H1 (cell line): Measurements from ENCODE around the gene NT5M. TPM values are rescaled to one million over a fixed set of nuclear protein-coding genes. Genes with fewer than 3 reads are reported as not detected.
"Not testable (repeated sequence)": the region's sequence is repeated elsewhere in the genome, so short reads cannot be mapped to it uniquely, and the experiment has no call there.

ENCODE experiments used
- CTCF ChIA-PET: fragments of 300-600 bp; sonication (Branson Sonifier 250); formaldehyde crosslinking; loops from one replicate; lab custom pipeline; 2021; ENCODE audit not compliant: partially characterized antibody; lab: Charles Lee
- POLR2A ChIA-PET: fragments of 300-600 bp; sonication (Branson Sonifier 250); formaldehyde crosslinking; loops from one replicate; lab custom pipeline; 2021; ENCODE audit warnings: inconsistent platforms; ENCODE audit not compliant: partially characterized antibody; lab: Charles Lee
- DNase-seq, 2 experiments: peaks; one replicate each; pipeline versions ENCODE4 v3.0.0 to v3.0.0-alpha.2; 2010 to 2022; ENCODE audit warnings: low spot score in 2 of 2, low read depth in 1 of 2, mixed read lengths in 1 of 2
- FAIRE-seq: peaks from 2 replicates; lab custom pipeline; 2011; peaks lifted over from hg19 to GRCh38; lab: Jason Lieb, UNC
- H2AFZ ChIP-seq: 2 replicates; pipeline ENCODE4 v1.8.1; 2012; ENCODE audit warnings: low read length, inconsistent platforms
- H2AK5ac ChIP-seq: 2 replicates; pipeline ENCODE4 v1.6.1; 2013; ENCODE audit warnings: low read depth, low read length
- H2BK120ac ChIP-seq: replicated peaks from 2 replicates; pipeline ENCODE3; 2013; ENCODE audit warnings: low read depth, low read length, inconsistent platforms
- H2BK12ac ChIP-seq: 2 replicates; pipeline ENCODE4 v1.6.1; 2013; ENCODE audit warnings: low read depth, low read length
- H2BK15ac ChIP-seq: 2 replicates; pipeline ENCODE4 v1.6.1; 2013; ENCODE audit warnings: low read length
- H2BK20ac ChIP-seq: 2 replicates; pipeline ENCODE4 v1.6.1; 2013; ENCODE audit warnings: low read length
- H2BK5ac ChIP-seq: 2 replicates; pipeline ENCODE4 v1.6.1; 2013; ENCODE audit warnings: low read depth, low read length
- H3K14ac ChIP-seq: 2 replicates; pipeline ENCODE4 v1.6.1; 2013; ENCODE audit warnings: inconsistent platforms; ENCODE audit not compliant: insufficient read length
- H3K18ac ChIP-seq: 2 replicates; pipeline ENCODE4 v1.6.1; 2013; ENCODE audit warnings: low read length; ENCODE audit errors: extremely low read depth
- H3K23ac ChIP-seq: 2 replicates; pipeline ENCODE4 v1.6.1; 2013; ENCODE audit warnings: inconsistent platforms; ENCODE audit not compliant: insufficient read length
- H3K23me2 ChIP-seq: 2 replicates; pipeline ENCODE4 v1.6.1; 2013; ENCODE audit warnings: low read depth, low read length
- H3K27ac ChIP-seq: 2 replicates; pipeline ENCODE4 v1.6.1; 2011; ENCODE audit warnings: low read depth, low read length, inconsistent platforms
- H3K27me3 ChIP-seq, 4 experiments: replicated peaks in 1 of 4; 1 replicate in 1 of 4; 2 replicates in 3 of 4; pipeline versions ENCODE4 v1.6.1 to v1.8.1; 2011 to 2013; ENCODE audit warnings: low read length in 3 of 4, mild to moderate bottlenecking in 3 of 4, inconsistent platforms in 2 of 4, mixed read lengths in 2 of 4, moderate library complexity in 1 of 4; ENCODE audit not compliant: control insufficient read depth in 3 of 4, insufficient read depth in 3 of 4; ENCODE audit errors: extremely low read depth in 1 of 4
- H3K36me3 ChIP-seq, 4 experiments: 2 replicates each; pipeline versions ENCODE4 v1.6.1 to v1.8.1; 2011 to 2013; ENCODE audit warnings: mild to moderate bottlenecking in 4 of 4, low read length in 3 of 4, moderate library complexity in 2 of 4, control low read depth in 1 of 4, inconsistent platforms in 1 of 4; ENCODE audit not compliant: insufficient read depth in 4 of 4, control insufficient read depth in 2 of 4
- H3K4ac ChIP-seq: replicated peaks from 2 replicates; pipeline ENCODE3; 2013; ENCODE audit warnings: low read length, low read depth, mixed read lengths, inconsistent platforms; ENCODE audit not compliant: insufficient read length
- H3K4me1 ChIP-seq, 4 experiments: replicated peaks in 1 of 4; 1 replicate in 1 of 4; 2 replicates in 3 of 4; pipeline versions ENCODE4 v1.6.1 to v1.8.1; 2011 to 2013; ENCODE audit warnings: low read length in 3 of 4, inconsistent platforms in 2 of 4, mixed read lengths in 1 of 4; ENCODE audit not compliant: insufficient read depth in 4 of 4, control insufficient read depth in 3 of 4
- H3K4me2 ChIP-seq, 2 experiments: 2 replicates each; pipeline versions ENCODE4 v1.6.1 to v1.8.1; 2011 to 2013; ENCODE audit warnings: low read depth in 2 of 2, low read length in 2 of 2, control low read depth in 1 of 2, inconsistent platforms in 1 of 2, mild to moderate bottlenecking in 1 of 2; ENCODE audit not compliant: insufficient read depth in 1 of 2
- H3K4me3 ChIP-seq, 4 experiments: fragments of 200-600, 300-600 bp in 1 of 4; sonication (generic), shearing (Covaris generic), sonication (Bioruptor Twin) in 1 of 4; 2 replicates each; pipeline versions ENCODE4 v1.5.1 to v1.8.1; 2011 to 2016; ENCODE audit warnings: low read length in 4 of 4, low read depth in 3 of 4, control low read depth in 2 of 4, inconsistent platforms in 2 of 4, mild to moderate bottlenecking in 2 of 4, mixed read lengths in 1 of 4, moderate library complexity in 1 of 4; ENCODE audit not compliant: insufficient read depth in 2 of 4; ENCODE audit errors: extremely low read depth in 1 of 4
- H3K56ac ChIP-seq: replicated peaks from 2 replicates; pipeline ENCODE3; 2013; ENCODE audit warnings: low read depth, mild to moderate bottlenecking, mixed read lengths, low read length, inconsistent platforms; ENCODE audit not compliant: insufficient read length
- H3K79me1 ChIP-seq: 2 replicates; pipeline ENCODE4 v1.6.1; 2013; ENCODE audit warnings: low read depth, low read length, control low read depth
- H3K79me2 ChIP-seq, 2 experiments: 2 replicates each; pipeline versions ENCODE4 v1.6.1 to v1.8.1; 2012 to 2013; ENCODE audit warnings: low read length in 2 of 2, mild to moderate bottlenecking in 2 of 2, inconsistent platforms in 1 of 2; ENCODE audit not compliant: insufficient read depth in 2 of 2, control insufficient read depth in 1 of 2
- H3K9ac ChIP-seq, 4 experiments: replicated peaks in 1 of 4; 1 replicate in 1 of 4; 2 replicates in 3 of 4; pipeline versions ENCODE4 v1.6.1 to v1.8.1; 2011 to 2013; ENCODE audit warnings: low read depth in 3 of 4, low read length in 3 of 4, control low read depth in 2 of 4, mild to moderate bottlenecking in 2 of 4, moderate library complexity in 2 of 4, inconsistent platforms in 1 of 4; ENCODE audit errors: extremely low read depth in 1 of 4
- H3K9me3 ChIP-seq, 2 experiments: 2 replicates each; pipeline versions ENCODE4 v1.6.1 to v1.8.1; 2012 to 2013; ENCODE audit warnings: mild to moderate bottlenecking in 2 of 2, moderate library complexity in 2 of 2, control low read depth in 1 of 2, inconsistent platforms in 1 of 2, low read depth in 1 of 2, low read length in 1 of 2, mixed read lengths in 1 of 2; ENCODE audit not compliant: insufficient read depth in 2 of 2
- H4K20me1 ChIP-seq, 2 experiments: replicated peaks in 1 of 2; 2 replicates each; pipeline versions ENCODE3 to v1.8.1; 2011 to 2013; ENCODE audit warnings: inconsistent platforms in 2 of 2, low read length in 2 of 2, mild to moderate bottlenecking in 1 of 2; ENCODE audit not compliant: insufficient read depth in 2 of 2, control insufficient read depth in 1 of 2
- H4K5ac ChIP-seq: 2 replicates; pipeline ENCODE4 v1.6.1; 2013; ENCODE audit warnings: low read length, low read depth, mixed read lengths, inconsistent platforms; ENCODE audit not compliant: insufficient read length
- H4K8ac ChIP-seq: 2 replicates; pipeline ENCODE4 v1.8.0; 2013; ENCODE audit warnings: mild to moderate bottlenecking, moderate library complexity, low read length, inconsistent platforms; ENCODE audit not compliant: insufficient read depth; ENCODE audit errors: extremely low read depth
- H4K91ac ChIP-seq: replicated peaks from 2 replicates; pipeline ENCODE3; 2013; ENCODE audit warnings: low read length, mixed read lengths, inconsistent platforms; ENCODE audit not compliant: insufficient read length
- WGBS, 2 experiments: shearing (Covaris generic) in 1 of 2; methylation state at CpG; one replicate each; pipeline versions ENCODE4 v1.1.6 to v1.1.7; 2013 to 2015; ENCODE audit warnings: low lambda C conversion rate in 2 of 2, mixed read lengths in 2 of 2, inconsistent platforms in 1 of 2, low coverage in 1 of 2, missing lambda C conversion rate in 1 of 2; ENCODE audit not compliant: insufficient replicate concordance in 2 of 2, insufficient coverage in 1 of 2, insufficient read length in 1 of 2; ENCODE audit errors: extremely low coverage in 1 of 2, missing lambda C conversion rate in 1 of 2; 5-methylcytosine and 5-hydroxymethylcytosine counted together
- polyA plus RNA-seq, 7 experiments: library from polyadenylated mRNA; depleted of rRNA in 3 of 7; stranded (reverse) in 5 of 7; unstranded in 2 of 7; fragments of >200 nt in 5 of 7; fragments of 200-250 nt in 2 of 7; gene quantifications; 1 replicate in 5 of 7; 2 replicates in 1 of 7; 4 replicates in 1 of 7; pipeline versions ENCODE4 v1.2.1 to v1.2.3, GENCODE V29; 2011 to 2013; ENCODE audit warnings: missing spikeins in 2 of 7, mixed read lengths in 2 of 7
- total RNA-seq: library from RNA; stranded (reverse); fragmentation: NEBNext Ultra II Directional; extraction: Animal tissue kit (Norgen Biotek cat#: 25700); gene quantifications from 2 replicates; pipeline ENCODE4 v1.2.1, GENCODE V29; 2021

NT5M gene
- total and polyA plus RNA-seq, 2 of the 8 experiments (the other 6 are each of a cell fraction or from before 2014, with no cell fraction given): 7.6 to 18.2 TPM

GRCh38 chr17:17301659-17302058 lies 1.5 kb upstream of the NT5M start:
- H3K79me2 ChIP-seq, H2BK12ac ChIP-seq, H4K8ac ChIP-seq, H3K79me1 ChIP-seq, CTCF ChIA-PET, H3K14ac ChIP-seq, H3K23ac ChIP-seq, H2BK15ac ChIP-seq, H3K36me3 ChIP-seq, H3K4me1 ChIP-seq, FAIRE-seq, H2BK20ac ChIP-seq, DNase-seq, H3K9me3 ChIP-seq, H3K27ac ChIP-seq, H2AFZ ChIP-seq, H4K20me1 ChIP-seq, H3K4ac ChIP-seq: not testable (repeated sequence)
- peak overlapping the region in 1 of 4 experiments; percentile 29; a peak in 1 of 7 replicates for H3K9ac ChIP-seq
- H3K4me3 ChIP-seq: peak overlapping the region; percentile 57 to 84 (median 70); a peak in 6 of 8 replicates
- peak overlapping the region; percentile 61 for H4K91ac ChIP-seq
- WGBS, 2 experiments: 91% methylated on average over 11 of the region's 11 CpGs; no CpG with 5 or more reads in 1 of the 2 experiments
- peak overlapping the region; percentile 10 for H3K56ac ChIP-seq
- H3K23me2 ChIP-seq: peaks cover 11% of the 10 kb centered on the region
- peak overlapping the region; percentile 58 to 90 for H3K4me2 ChIP-seq
- peak overlapping the region; percentile 90 for H2BK120ac ChIP-seq
- peak overlapping the region; percentile 92; the same call in 1 of the 2 replicates for H2BK5ac ChIP-seq
- POLR2A ChIA-PET: interaction anchor here (0.8 to 3.1 kb wide), 7 partner anchors 9 to 46 kb away, joined by 3 to 33 read pairs (median 5); partner anchors contain the start of gene COPS3
- peak overlapping the region; percentile 55; the same call in 1 of the 2 replicates for H3K18ac ChIP-seq
- peaks cover 0 to 10% (median 8%) of the 10 kb centered on the region in 4 experiments; a peak in 5 of 7 replicates for H3K27me3 ChIP-seq
- peak overlapping the region; percentile 60 for H4K5ac ChIP-seq
- peak overlapping the region; percentile 65; the same call in 1 of the 2 replicates for H2AK5ac ChIP-seq
